DMS79 treated with DMSO at 0.1 percent for 48 hours (cell line): Measurements from ENCODE around the gene ACIN1.

Source experiments
- DNase-seq: peaks from one replicate; lab custom pipeline; 2025; lab: John Stamatoyannopoulos, UW

ACIN1 gene

GRCh38 chr14:23094666-23095195 is at the start of gene ACIN1:
Gene ACIN1, minus strand, starts transcription at chr14:23095136. Its CDS starts 24 bp downstream, at chr14:23095112.
- DNase-seq, result no peak

- no peak for DNase-seq
Observed at GRCh38 chr14:23143911-23144310, 49.0 kb upstream of the ACIN1 start.

GRCh38 chr14:23142826-23143225 is 47.9 kb upstream of the ACIN1 start:
- no peak for DNase-seq

- DNase-seq, result no peak
Observed at GRCh38 chr14:23141706-23142444, 46.9 kb upstream of the ACIN1 start.

GRCh38 chr14:23140371-23140770 is 45.4 kb upstream of the ACIN1 start:
- no peak for DNase-seq

GRCh38 chr14:23139874-23140273 is 44.9 kb upstream of the ACIN1 start:
- no peak for DNase-seq

- no peak for DNase-seq
Observed at GRCh38 chr14:23137813-23138535, 43.0 kb upstream of the ACIN1 start.

GRCh38 chr14:23137192-23137812 is 42.4 kb upstream of the ACIN1 start:
- DNase-seq, result no peak

- DNase-seq, result no peak
Observed at GRCh38 chr14:23136566-23137133, 41.7 kb upstream of the ACIN1 start.

- no peak for DNase-seq
Observed at GRCh38 chr14:23132970-23133369, 38.0 kb upstream of the ACIN1 start.

- DNase-seq, result no peak
Observed at GRCh38 chr14:23131482-23131881, 36.5 kb upstream of the ACIN1 start.

GRCh38 chr14:23130871-23131270 is 35.9 kb upstream of the ACIN1 start:
- no peak for DNase-seq

GRCh38 chr14:23129759-23130316 is 34.9 kb upstream of the ACIN1 start:
- DNase-seq, result no peak

GRCh38 chr14:23128969-23129758 is 34.2 kb upstream of the ACIN1 start:
- DNase-seq, result no peak

GRCh38 chr14:23127861-23128260 is 32.9 kb upstream of the ACIN1 start:
- no peak for DNase-seq

- no peak for DNase-seq
Observed at GRCh38 chr14:23126548-23127278, 31.8 kb upstream of the ACIN1 start.

- no peak for DNase-seq
Observed at GRCh38 chr14:23125933-23126524, 31.1 kb upstream of the ACIN1 start.

GRCh38 chr14:23125011-23125410 is 30.1 kb upstream of the ACIN1 start:
- DNase-seq, result no peak

GRCh38 chr14:23124337-23124954 is 29.5 kb upstream of the ACIN1 start:
- no peak for DNase-seq

GRCh38 chr14:23123419-23123818 is 28.5 kb upstream of the ACIN1 start:
- peak; percentile 23 for DNase-seq
